Hepatocyte (in vitro differentiated cells): ENCODE results near the gene SIK3.

Source experiments
- CTCF ChIP-seq: fragments of 200-600 bp; sonication (generic); IDR thresholded peaks from 2 replicates; pipeline ENCODE4 v1.5.1; 2016; ENCODE audit warnings: antibody characterized with exemption, mild to moderate bottlenecking; ENCODE audit not compliant: poor library complexity
- EZH2 ChIP-seq: fragments of 200-600 bp; sonication (generic); IDR thresholded peaks from 2 replicates; pipeline ENCODE4 v1.6.1; 2016; ENCODE audit warnings: antibody characterized with exemption, mild to moderate bottlenecking, borderline replicate concordance

GRCh38 chr11:117068303-117068860, 29.8 kb downstream of the SIK3 start:
- TF ChIP-seq CTCF (no peak), EZH2 (no peak)
